Stimulated activated CD8-positive, alpha-beta memory T cell treated with anti-CD3 and anti-CD28 coated beads, Interleukin-15, amount 100 ng/mL, for 4 hours (primary cell): Measurements from ENCODE around the gene CYTH2.
"Not testable (repeated sequence)": the region's sequence is repeated elsewhere in the genome, so short reads cannot be mapped to it uniquely, and the experiment has no call there.

Experiments
- DNase-seq, 2 donors: peaks; one replicate each; pipeline ENCODE4 v3.0.0-alpha.2; 2020; ENCODE audit warnings: low read depth in 2 of 2

CYTH2 gene

GRCh38 chr19:48511800-48512503 lies 42.8 kb downstream of the CYTH2 start, which contains the start of gene LMTK3:
LMTK3 (minus strand) TSS chr19:48511835; CDS start chr19:48511576, 259 bp downstream.
- peak; percentile 54 to 59 for DNase-seq

GRCh38 chr19:48512504-48513288 lies 43.5 kb downstream of the CYTH2 start:
- no peak for DNase-seq

GRCh38 chr19:48513289-48514122 lies 44.3 kb downstream of the CYTH2 start:
- peak in 1 of 2 donors; percentile 57 for DNase-seq

GRCh38 chr19:48514123-48514458 lies 44.9 kb downstream of the CYTH2 start:
- DNase-seq: no peak

GRCh38 chr19:48516536-48516935 lies 47.4 kb downstream of the CYTH2 start:
- no peak for DNase-seq

GRCh38 chr19:48518207-48518606 lies 49.0 kb downstream of the CYTH2 start:
- no peak for DNase-seq

GRCh38 chr19:48519426-48519825 lies 50.3 kb downstream of the CYTH2 start:
- not testable (repeated sequence) for DNase-seq

GRCh38 chr19:48520134-48520533 lies 51.0 kb downstream of the CYTH2 start:
- no peak for DNase-seq

- DNase-seq: no peak
Measured at GRCh38 chr19:48524221-48524620, 55.1 kb downstream of the CYTH2 start.

- DNase-seq: no peak
Measured at GRCh38 chr19:48524732-48525131, 55.6 kb downstream of the CYTH2 start.

- DNase-seq: no peak
Measured at GRCh38 chr19:48529156-48529555, 60.0 kb downstream of the CYTH2 start.

GRCh38 chr19:48530066-48530720 lies 61.0 kb downstream of the CYTH2 start:
- DNase-seq: no peak

- DNase-seq: no peak
Measured at GRCh38 chr19:48530770-48531169, 61.6 kb downstream of the CYTH2 start.
